ENCODE data around the gene SMARCA5. TPM values are rescaled to one million over a fixed set of nuclear protein-coding genes. Genes with fewer than 3 reads are reported as not detected.
A peak's percentile ranks its signal among the peaks of the same experiment; 100 is the strongest.

The SMARCA5 gene
- total RNA-seq, 1 donor from 2014 or later, result 15.5 TPM

GRCh38 chr4:143506031-143506430 lies 7.5 kb upstream of the SMARCA5 start:
- no peaks in the 10 kb centered on the region for H3K4me1 ChIP-seq
- H3K4me3 ChIP-seq, result no peak overlapping the region
- no peak overlapping the region for H3K27ac ChIP-seq
- TF ChIP-seq CTCF (IDR thresholded peaks at IDR 0.05), result no peak
- DNase-seq (ENCODE audit: low spot score in 2 of 2), result no peak
- H3K27me3 ChIP-seq, result no peaks in the 10 kb centered on the region
- intact Hi-C loops (cut with DNase I), result no loop called here
- no peaks in the 10 kb centered on the region for H3K9me3 ChIP-seq
- H3K36me3 ChIP-seq, result no peaks in the 10 kb centered on the region

- Histone ChIP-seq H3K9me3 (no peaks in the 10 kb centered on the region), H3K4me1 (peaks cover 0 to 5% of the 10 kb centered on the region in 2 donors), H3K27ac (no peak overlapping the region), H3K4me3 (no peak overlapping the region), H3K27me3 (no peaks in the 10 kb centered on the region), H3K36me3 (no peaks in the 10 kb centered on the region)
- DNase-seq (ENCODE audit: low spot score in 2 of 2), result no peak
- intact Hi-C loops (cut with DNase I), result loop anchor here (2.0 kb wide), 1 partner anchor 105 kb away; no protein-coding TSS in a partner anchor
- TF ChIP-seq CTCF (IDR thresholded peaks at IDR 0.05), result no peak
Measured at GRCh38 chr4:143511906-143512305, 1.6 kb upstream of the SMARCA5 start.

GRCh38 chr4:143512978-143513313 lies 556 bp upstream of the SMARCA5 start:
- no peaks in the 10 kb centered on the region for H3K9me3 ChIP-seq
- H3K36me3 ChIP-seq, result peaks cover 0 to 7% of the 10 kb centered on the region in 2 donors
- no peak for TF ChIP-seq CTCF (IDR thresholded peaks at IDR 0.05)
- no peaks in the 10 kb centered on the region for H3K27me3 ChIP-seq
- intact Hi-C loops (cut with DNase I), result loop anchor here (1.0 to 2.0 kb wide), 4 partner anchors 106 to 1585 kb away; partner anchors contain the start of genes ABCE1, ANAPC10 and USP38
- no peak for DNase-seq (ENCODE audit: low spot score in 2 of 2)
- H3K27ac ChIP-seq, result peak overlapping the region; percentile 97 to 98
- H3K4me3 ChIP-seq, result peak overlapping the region; percentile 65 to 84
- peaks cover 0 to 14% of the 10 kb centered on the region in 2 donors for H3K4me1 ChIP-seq

- Histone ChIP-seq H3K9me3 (no peaks in the 10 kb centered on the region), H3K36me3 (peaks cover 0 to 7% of the 10 kb centered on the region in 2 donors), H3K4me1 (peaks cover 0 to 14% of the 10 kb centered on the region in 2 donors), H3K27ac (peak overlapping the region; percentile 97 to 98), H3K27me3 (no peaks in the 10 kb centered on the region), H3K4me3 (peak overlapping the region; percentile 65 to 84)
- intact Hi-C loops (cut with DNase I), result no loop called here
- no peak for DNase-seq (ENCODE audit: low spot score in 2 of 2)
- no peak for TF ChIP-seq CTCF (IDR thresholded peaks at IDR 0.05)
Measured at GRCh38 chr4:143514169-143514495, 630 bp downstream of the SMARCA5 start.

GRCh38 chr4:143514497-143514896 lies 995 bp downstream of the SMARCA5 start:
- Histone ChIP-seq H3K36me3 (peaks cover 3 to 11% of the 10 kb centered on the region in 2 donors), H3K27ac (peak overlapping the region; percentile 97 to 98), H3K4me1 (peaks cover 0 to 17% of the 10 kb centered on the region in 2 donors), H3K9me3 (no peaks in the 10 kb centered on the region), H3K4me3 (peak overlapping the region; percentile 65 to 84), H3K27me3 (no peaks in the 10 kb centered on the region)
- intact Hi-C loops (cut with DNase I), result no loop called here
- DNase-seq (ENCODE audit: low spot score in 2 of 2), result peak in 1 of 2 donors; percentile 69
- no peak for TF ChIP-seq CTCF (IDR thresholded peaks at IDR 0.05)

GRCh38 chr4:143514901-143515300 lies 1.4 kb downstream of the SMARCA5 start:
- no peak for TF ChIP-seq CTCF (IDR thresholded peaks at IDR 0.05)
- Histone ChIP-seq H3K9me3 (no peaks in the 10 kb centered on the region), H3K4me3 (peak overlapping the region; percentile 65 to 84), H3K36me3 (peaks cover 7 to 15% of the 10 kb centered on the region in 2 donors), H3K27me3 (no peaks in the 10 kb centered on the region), H3K27ac (peak overlapping the region; percentile 97 to 98), H3K4me1 (peaks cover 0 to 19% of the 10 kb centered on the region in 2 donors)
- DNase-seq (ENCODE audit: low spot score in 2 of 2), result no peak
- intact Hi-C loops (cut with DNase I), result no loop called here
